MG63 (cell line): ENCODE data around the gene ST6GALNAC1. TPM values are rescaled to one million over a fixed set of nuclear protein-coding genes. Genes with fewer than 3 reads are reported as not detected.

Experiments used
- DNase-seq: peaks from one replicate; pipeline ENCODE4 v3.0.0-alpha.2; 2020
- H3K27me3 ChIP-seq: fragments of 250-450 bp; sonication (Bioruptor Pico); 2 replicates; pipeline ENCODE4 v1.5.1; 2020; ENCODE audit warnings: mild to moderate bottlenecking, moderate library complexity
- H3K36me3 ChIP-seq: fragments of 250-450 bp; sonication (Bioruptor Pico); 2 replicates; pipeline ENCODE4 v1.5.1; 2020; ENCODE audit warnings: mild to moderate bottlenecking, moderate library complexity
- H3K4me3 ChIP-seq: fragments of 250-450 bp; sonication (Bioruptor Pico); 2 replicates; pipeline ENCODE4 v1.5.1; 2020; ENCODE audit warnings: mild to moderate bottlenecking, moderate library complexity
- H3K9me3 ChIP-seq: fragments of 250-450 bp; sonication (Bioruptor Pico); 2 replicates; pipeline ENCODE4 v1.5.1; 2020; ENCODE audit warnings: mild to moderate bottlenecking, moderate library complexity
- total RNA-seq: library from RNA; depleted of rRNA; stranded (reverse); fragments of >200 nt; shearing (Covaris generic); gene quantifications from 2 replicates; pipeline ENCODE4 v1.2.3, GENCODE V29; 2014; ENCODE audit warnings: low replicate concordance; rRNA removed

ST6GALNAC1 gene
- total RNA-seq, 1 experiment from 2014 or later = not detected

- Histone ChIP-seq H3K27me3 (no peaks in the 10 kb centered on the region), H3K9me3 (no peaks in the 10 kb centered on the region), H3K4me3 (no peak overlapping the region), H3K36me3 (no peaks in the 10 kb centered on the region)
- DNase-seq = no peak
These were observed 59.0 kb downstream of the ST6GALNAC1 start for GRCh38 chr17:76584427-76585032.

- DNase-seq = no peak
- Histone ChIP-seq H3K4me3 (no peak overlapping the region), H3K36me3 (no peaks in the 10 kb centered on the region), H3K27me3 (no peaks in the 10 kb centered on the region), H3K9me3 (no peaks in the 10 kb centered on the region)
These were observed 60.9 kb downstream of the ST6GALNAC1 start for GRCh38 chr17:76582660-76583059.

GRCh38 chr17:76581515-76581914 is 62.0 kb downstream of the ST6GALNAC1 start:
- H3K36me3 ChIP-seq = no peaks in the 10 kb centered on the region
- no peaks in the 10 kb centered on the region for H3K9me3 ChIP-seq
- DNase-seq = no peak
- no peak overlapping the region for H3K4me3 ChIP-seq
- H3K27me3 ChIP-seq = no peaks in the 10 kb centered on the region

GRCh38 chr17:76579281-76579680 is 64.3 kb downstream of the ST6GALNAC1 start:
- Histone ChIP-seq H3K9me3 (no peaks in the 10 kb centered on the region), H3K36me3 (no peaks in the 10 kb centered on the region), H3K4me3 (no peak overlapping the region), H3K27me3 (no peaks in the 10 kb centered on the region)
- no peak for DNase-seq

GRCh38 chr17:76578376-76578775 is 65.2 kb downstream of the ST6GALNAC1 start:
- no peaks in the 10 kb centered on the region for H3K9me3 ChIP-seq
- DNase-seq = no peak
- no peak overlapping the region for H3K4me3 ChIP-seq
- no peaks in the 10 kb centered on the region for H3K27me3 ChIP-seq
- H3K36me3 ChIP-seq = no peaks in the 10 kb centered on the region

- no peak for DNase-seq
These were observed 65.7 kb downstream of the ST6GALNAC1 start for GRCh38 chr17:76577876-76578275.

GRCh38 chr17:76576189-76576588 is 67.4 kb downstream of the ST6GALNAC1 start:
- Histone ChIP-seq H3K4me3 (no peak overlapping the region), H3K36me3 (no peaks in the 10 kb centered on the region), H3K9me3 (no peaks in the 10 kb centered on the region), H3K27me3 (no peaks in the 10 kb centered on the region)
- DNase-seq = no peak

More at GRCh38 chr17:76577876-76578275, 65.7 kb downstream of the ST6GALNAC1 start:
- no peak overlapping the region for H3K4me3 ChIP-seq
- no peaks in the 10 kb centered on the region for H3K9me3 ChIP-seq
- no peaks in the 10 kb centered on the region for H3K27me3 ChIP-seq
- no peaks in the 10 kb centered on the region for H3K36me3 ChIP-seq

GRCh38 chr17:76575570-76575969 is 68.0 kb downstream of the ST6GALNAC1 start:
- Histone ChIP-seq H3K27me3 (no peaks in the 10 kb centered on the region), H3K9me3 (no peaks in the 10 kb centered on the region), H3K36me3 (0 out of 2 replicates have a peak, but pooled peaks cover 4% of the 10 kb centered on the region), H3K4me3 (no peak overlapping the region)
- DNase-seq = no peak

Other genes with a start within 250 kb of the ST6GALNAC1 start
- 19.7 and 32.7 TPM in 2 replicates for gene UBE2O, start 190.6 kb downstream of the ST6GALNAC1 start, total RNA-seq
- gene AANAT, start 176.2 kb downstream of the ST6GALNAC1 start, total RNA-seq = not detected in 2 replicates
- gene RHBDF2, start 142.3 kb downstream of the ST6GALNAC1 start, total RNA-seq = 5.9 and 20.9 TPM in 2 replicates
- gene CYGB, start 106.0 kb downstream of the ST6GALNAC1 start, total RNA-seq = 7.6 and 14.0 TPM in 2 replicates
- 1.2 TPM in 1 of 2 replicates, not detected in the other for gene PRCD, start 103.7 kb downstream of the ST6GALNAC1 start, total RNA-seq
- gene ST6GALNAC2, start 57.9 kb downstream of the ST6GALNAC1 start, total RNA-seq = 0.15 and 0.30 TPM in 2 replicates
- gene MXRA7, start 67.2 kb upstream of the ST6GALNAC1 start, total RNA-seq = 53.8 and 65.4 TPM in 2 replicates
- gene JMJD6, start 82.8 kb upstream of the ST6GALNAC1 start, total RNA-seq = 28.2 and 55.1 TPM in 2 replicates
- gene METTL23, start 83.1 kb upstream of the ST6GALNAC1 start, total RNA-seq = 44.4 and 44.9 TPM in 2 replicates
- 292 and 619 TPM in 2 replicates for gene SRSF2, start 93.6 kb upstream of the ST6GALNAC1 start, total RNA-seq
- gene MFSD11, start 94.4 kb upstream of the ST6GALNAC1 start, total RNA-seq = 23.8 and 24.9 TPM in 2 replicates
- gene MGAT5B, start 224.6 kb upstream of the ST6GALNAC1 start, total RNA-seq = 2.4 and 3.3 TPM in 2 replicates